HuH-7.5 (cell line): ENCODE data around the gene PET100.

Experiments
- DNase-seq: peaks from one replicate; pipeline ENCODE4 v3.0.0; 2011; ENCODE audit warnings: low spot score

The PET100 gene

GRCh38 chr19:7629347-7630054 is at the start of gene PET100, which contains the start of gene XAB2:
Gene PET100, plus strand, starts transcription at chr19:7629793. Its CDS starts 41 bp downstream, at chr19:7629834.
Gene XAB2, minus strand, starts transcription at chr19:7629545. Its CDS starts 18 bp downstream, at chr19:7629527.
- DNase-seq, result peak; percentile 100

GRCh38 chr19:7582446-7582845 is 47.1 kb upstream of the PET100 start:
- DNase-seq, result no peak

GRCh38 chr19:7589822-7590221 is 39.8 kb upstream of the PET100 start:
- no peak for DNase-seq

- DNase-seq, result no peak
Observed at GRCh38 chr19:7590256-7590655, 39.3 kb upstream of the PET100 start.

GRCh38 chr19:7595466-7596133 is 34.0 kb upstream of the PET100 start, which contains the start of gene CAMSAP3:
Gene CAMSAP3, plus strand, starts transcription at chr19:7595863. Its CDS starts 140 bp downstream, at chr19:7596003.
- DNase-seq, result peak; percentile 86

DNA sequence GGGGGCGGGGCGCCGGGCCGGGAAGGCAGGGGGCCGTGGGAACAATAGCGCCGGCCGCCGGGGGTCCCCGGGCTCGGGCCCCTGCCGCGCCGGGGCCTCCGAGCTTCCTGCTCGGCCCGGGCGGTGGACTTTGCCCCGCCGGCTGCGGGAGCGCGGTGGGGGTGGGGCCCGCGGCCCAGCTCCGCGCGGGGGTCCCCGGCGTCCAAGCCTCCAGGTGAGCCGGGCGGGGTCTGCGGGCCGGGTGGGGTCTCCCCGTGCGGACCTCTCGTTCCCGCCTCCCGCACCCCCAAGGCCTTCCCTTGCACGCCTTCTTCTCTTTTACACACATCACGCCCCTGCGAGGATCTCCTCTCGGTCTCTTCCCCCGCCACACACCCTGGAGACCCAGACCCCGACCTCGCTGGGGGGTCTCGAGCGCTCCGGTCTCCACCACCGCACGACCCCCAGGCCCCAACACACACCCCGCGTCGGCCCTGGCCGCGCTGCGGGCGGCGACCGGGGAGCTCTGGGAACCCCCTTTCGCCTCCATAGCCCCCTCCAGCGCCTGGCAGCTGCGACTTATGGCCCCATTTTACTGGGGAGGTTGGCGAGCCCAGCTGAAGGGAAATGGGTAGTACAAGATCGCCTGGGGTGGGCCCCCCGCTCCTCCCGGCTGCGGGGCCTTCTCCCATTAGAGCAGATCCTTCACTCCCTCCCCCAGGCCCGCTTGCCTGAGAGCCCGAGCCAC is 33.2 kb upstream of the PET100 start:
- no peak for DNase-seq

DNA sequence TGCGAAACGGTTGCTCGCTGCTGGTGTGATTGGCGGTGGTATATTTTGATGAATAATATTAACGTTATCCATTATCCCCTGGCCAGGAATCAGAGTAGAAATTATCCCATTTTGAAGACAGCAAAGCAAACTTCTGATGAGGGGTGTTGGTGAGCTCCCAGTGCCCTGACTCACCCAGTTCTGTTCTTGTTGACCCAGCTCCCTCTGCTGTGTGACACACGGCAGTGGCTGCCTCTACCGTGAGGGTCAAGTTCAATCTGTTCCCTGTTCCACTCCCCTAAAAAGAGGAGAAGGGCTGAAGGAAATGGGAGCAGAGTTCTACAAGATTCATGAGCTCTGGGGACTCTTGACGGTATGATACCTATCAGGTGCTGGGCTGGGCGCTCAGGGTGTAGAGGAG is 31.9 kb upstream of the PET100 start:
- no peak for DNase-seq

DNA sequence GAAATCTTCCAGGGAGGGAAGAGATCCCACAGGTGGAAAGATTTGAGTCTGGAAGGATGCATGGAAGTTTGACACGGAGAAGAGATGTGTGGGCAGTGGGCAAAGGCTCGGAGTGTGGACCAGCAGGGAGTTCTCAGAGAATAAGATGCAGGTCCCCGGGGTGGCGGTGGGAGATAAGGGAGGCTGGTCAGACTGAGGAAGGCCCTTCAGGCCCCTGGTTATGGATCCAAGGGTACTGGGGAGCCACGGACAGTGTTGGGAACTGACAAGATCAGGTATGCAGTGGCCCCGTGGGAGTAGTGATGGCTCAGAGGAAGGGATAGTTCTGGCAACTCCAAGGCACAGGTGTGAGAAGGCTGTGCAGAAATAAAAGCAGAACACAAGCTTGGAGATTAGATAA is 31.4 kb upstream of the PET100 start:
- DNase-seq, result no peak

DNA sequence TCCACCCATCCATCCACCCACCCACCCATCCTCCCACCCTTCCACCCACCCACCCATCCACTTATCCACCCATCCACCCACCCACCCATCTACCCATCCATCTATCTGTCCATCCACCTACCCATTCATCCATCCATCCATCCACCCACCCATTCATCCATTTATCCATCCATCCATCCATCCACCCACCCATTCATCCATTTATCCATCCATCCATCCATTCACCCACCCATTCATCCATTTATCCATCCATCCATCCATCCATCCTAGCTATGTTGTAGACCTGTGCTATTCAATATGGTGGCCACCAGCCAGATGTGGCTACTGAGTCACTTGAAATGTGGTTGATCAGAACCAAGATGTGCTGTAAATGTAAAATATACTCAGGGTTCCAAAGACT is 28.9 kb upstream of the PET100 start:
- no peak for DNase-seq

DNA sequence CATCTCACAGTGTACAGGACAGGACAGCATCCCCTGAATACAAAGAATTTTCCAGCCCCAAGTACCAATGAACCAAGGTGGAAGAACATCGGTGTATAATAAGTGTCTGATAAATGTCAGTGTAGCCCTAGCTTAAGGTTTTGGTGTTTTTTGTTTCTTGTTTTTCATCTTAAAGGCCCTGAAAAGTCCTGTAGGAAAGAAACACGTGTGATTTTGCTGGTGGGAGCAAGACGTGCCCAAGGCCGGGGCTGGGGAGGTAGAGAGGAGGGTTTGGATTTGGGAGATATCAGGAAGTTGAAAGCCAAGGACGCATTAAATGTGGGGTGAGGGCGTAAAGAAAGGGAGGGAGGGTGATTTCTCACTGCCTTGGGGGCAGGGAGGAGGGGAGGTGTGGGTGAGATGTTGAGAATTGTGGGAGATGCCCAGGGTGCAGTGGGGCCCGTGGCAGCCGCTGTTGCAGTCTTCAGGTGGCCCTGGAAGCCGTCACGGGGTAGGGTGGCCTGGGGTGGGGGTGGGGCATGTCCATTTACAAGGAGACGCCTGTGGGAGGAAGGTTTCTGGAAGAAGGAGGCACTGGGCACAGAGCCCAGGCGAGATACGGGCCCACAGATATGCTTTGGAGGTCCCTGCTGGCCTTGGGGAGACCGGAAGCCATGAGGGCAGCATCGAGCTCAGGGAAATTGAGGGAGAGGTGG is 27.2 kb upstream of the PET100 start:
- DNase-seq, result no peak

- DNase-seq, result no peak
Observed at GRCh38 chr19:7602935-7603497, 26.6 kb upstream of the PET100 start.

DNA sequence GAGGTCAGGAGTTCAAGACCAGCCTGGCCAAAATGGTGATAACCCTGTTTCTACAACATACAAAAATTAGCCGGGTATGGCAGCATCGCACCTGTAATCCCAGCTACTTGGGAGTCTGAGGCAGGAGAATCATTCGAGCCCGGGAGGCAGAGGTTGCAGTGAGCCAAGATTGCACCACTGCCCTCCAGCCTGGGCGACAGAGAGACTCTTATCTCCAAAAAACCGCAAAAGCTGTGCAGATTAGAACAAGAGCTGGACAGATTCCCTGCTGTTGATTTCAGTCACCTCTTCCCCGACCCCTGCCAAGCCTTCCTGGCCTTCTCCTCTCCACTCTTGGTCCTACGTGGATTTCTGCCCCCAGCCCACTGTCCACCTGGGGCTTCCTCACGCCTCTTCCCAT is 25.7 kb upstream of the PET100 start:
- DNase-seq, result no peak

DNA sequence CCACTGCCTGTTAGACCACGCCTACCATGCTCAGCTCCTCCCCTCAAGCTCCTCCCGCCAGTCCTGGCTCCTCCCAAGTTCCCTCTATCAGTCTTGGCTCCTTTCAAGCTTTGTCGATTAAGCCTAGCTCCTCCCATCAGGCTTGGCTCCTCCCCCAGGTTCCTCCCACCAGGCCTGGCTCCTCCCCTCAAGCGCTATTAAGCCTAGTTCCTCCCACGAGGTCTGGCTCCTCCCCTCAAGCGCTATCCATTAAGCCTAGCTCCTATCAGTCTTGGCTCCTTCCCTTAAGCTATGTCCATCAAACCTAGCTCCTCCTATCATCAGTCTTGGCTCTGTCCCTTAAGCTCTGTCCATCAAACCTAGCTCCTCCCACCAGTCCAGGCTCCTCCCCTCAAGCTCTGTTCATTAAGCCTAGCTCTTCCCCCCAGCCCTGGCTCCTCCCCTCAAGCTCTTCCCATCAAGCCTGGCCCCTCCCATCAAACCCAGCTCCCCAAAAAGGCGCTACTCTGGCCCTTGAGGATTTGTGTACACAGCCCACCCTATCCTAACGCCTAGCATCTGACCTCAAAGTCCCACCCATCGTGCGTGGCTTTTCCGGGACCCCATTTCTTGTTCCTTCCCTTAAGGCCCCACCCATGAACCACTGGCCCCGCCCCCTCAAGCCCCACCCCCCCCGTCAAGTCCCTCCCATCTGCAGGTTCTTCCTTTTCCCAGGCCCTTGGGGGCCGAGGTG is 23.9 kb upstream of the PET100 start:
- DNase-seq, result no peak

DNA sequence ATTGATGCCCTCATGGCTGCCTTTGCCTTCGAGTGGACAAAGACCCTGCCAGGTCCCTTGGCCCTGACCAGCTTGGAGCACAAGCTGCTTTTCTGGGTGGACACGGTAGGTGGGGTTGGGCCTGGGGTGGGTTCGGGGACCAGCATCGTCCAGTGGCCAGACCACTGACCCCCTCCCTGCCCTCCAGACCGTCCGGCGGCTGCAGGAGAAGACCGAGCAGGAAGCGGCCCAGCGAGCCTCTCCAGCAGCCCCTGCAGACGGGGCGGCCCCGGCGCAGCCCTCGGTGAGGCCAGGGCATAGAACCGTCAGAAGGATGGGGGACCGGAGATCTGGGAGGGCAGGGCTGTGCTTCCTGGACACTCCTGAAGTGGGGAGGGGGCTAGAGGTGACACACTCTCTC is 23.3 kb upstream of the PET100 start:
- DNase-seq, result no peak

- DNase-seq, result no peak
Observed at GRCh38 chr19:7607212-7607873, 22.2 kb upstream of the PET100 start.

DNA sequence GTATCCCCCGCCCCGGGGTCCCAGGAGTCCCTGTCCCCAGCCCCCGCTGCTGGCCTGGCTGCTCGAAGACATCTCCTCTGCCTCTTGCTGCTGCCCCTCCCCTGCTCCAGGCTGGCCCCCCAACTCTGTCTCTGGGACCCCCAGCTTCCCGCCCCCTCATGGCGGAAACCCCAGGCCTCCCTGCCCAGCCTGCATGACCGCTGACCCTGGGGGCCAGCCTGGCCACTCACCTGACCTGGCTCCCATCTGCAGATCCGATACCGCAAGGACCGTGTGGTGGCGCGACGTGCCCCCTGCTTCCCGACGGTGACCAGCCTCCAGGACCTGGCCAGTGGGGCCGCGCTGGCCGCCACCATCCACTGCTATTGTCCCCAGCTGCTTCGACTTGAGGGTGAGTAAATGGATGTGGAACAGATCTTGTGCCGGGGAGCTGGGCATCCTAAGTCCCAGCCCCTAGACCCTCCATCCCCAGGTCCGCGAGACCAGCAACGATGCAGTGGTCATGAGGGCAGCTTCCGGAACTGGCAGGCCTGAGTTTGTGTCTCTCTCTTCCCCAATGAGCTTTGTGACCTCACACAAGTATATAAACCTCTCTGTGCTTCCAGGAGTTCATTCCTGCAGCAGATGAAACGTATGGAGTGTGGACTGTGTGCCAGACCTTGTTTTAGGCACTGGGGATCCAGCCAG is 21.6 kb upstream of the PET100 start:
- no peak for DNase-seq

- DNase-seq, result no peak
Observed at GRCh38 chr19:7610491-7611240, 18.9 kb upstream of the PET100 start.

- DNase-seq, result no peak
Observed at GRCh38 chr19:7611541-7612279, 17.9 kb upstream of the PET100 start.
